Activated CD4-positive, alpha-beta T cell treated with anti-CD3 and anti-CD28 coated beads, Interleukin-2, amount 50 U/mL, for 24 hours (primary cell): ENCODE results near the gene RPS25.
"Not testable (repeated sequence)": the region's sequence is repeated elsewhere in the genome, so short reads cannot be mapped to it uniquely, and the experiment has no call there.

Source experiments
- DNase-seq, 2 donors: peaks; one replicate each; pipeline ENCODE4 v3.0.0-alpha.2; 2020; ENCODE audit warnings: low read depth in 1 of 2, low spot score in 1 of 2

Gene RPS25

DNA sequence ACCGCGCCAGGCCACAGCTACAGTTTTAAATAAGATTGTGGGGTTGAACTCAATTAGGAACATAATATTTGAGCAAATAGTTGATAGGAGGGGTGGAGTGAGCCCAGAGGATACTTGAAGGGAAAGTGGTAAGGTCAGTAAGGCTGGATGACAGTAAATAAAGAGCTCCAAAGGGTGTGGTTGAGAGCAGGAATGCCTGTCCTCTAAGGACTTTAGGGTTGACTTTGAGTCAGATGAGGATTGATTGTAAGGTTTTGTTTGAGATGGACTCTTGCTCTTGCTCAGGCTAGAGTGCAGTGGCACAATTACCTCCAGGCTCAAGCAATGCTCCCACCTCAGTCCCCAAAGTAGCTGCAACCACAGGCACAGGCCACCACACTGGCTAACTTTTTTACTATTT is 44.2 kb downstream of the RPS25 start:
- no peak for DNase-seq

GRCh38 chr11:118971646-118972045 is 46.5 kb downstream of the RPS25 start, which contains the start of gene FOXR1:
Gene FOXR1 (plus strand): TSS chr11:118971761. CDS start chr11:118971932, 171 bp downstream.
- no peak for DNase-seq

GRCh38 chr11:118969508-118969907 is 48.6 kb downstream of the RPS25 start:
- not testable (repeated sequence) for DNase-seq
